A549 treated with Hydrocortisone at 1 μM for 4 hours (cell line): ENCODE results near the gene C6orf47. TPM values are rescaled to one million over a fixed set of nuclear protein-coding genes. Genes with fewer than 3 reads are reported as not detected.

Experiments used
- total RNA-seq: library from RNA; stranded (reverse); fragments of 200-300 nt; extraction: Qiagen RNA extraction; gene quantifications from 5 replicates; pipeline ENCODE4 v1.2.3, GENCODE V29; 2022

Gene C6orf47, protein sequence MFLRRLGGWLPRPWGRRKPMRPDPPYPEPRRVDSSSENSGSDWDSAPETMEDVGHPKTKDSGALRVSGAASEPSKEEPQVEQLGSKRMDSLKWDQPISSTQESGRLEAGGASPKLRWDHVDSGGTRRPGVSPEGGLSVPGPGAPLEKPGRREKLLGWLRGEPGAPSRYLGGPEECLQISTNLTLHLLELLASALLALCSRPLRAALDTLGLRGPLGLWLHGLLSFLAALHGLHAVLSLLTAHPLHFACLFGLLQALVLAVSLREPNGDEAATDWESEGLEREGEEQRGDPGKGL
- total RNA-seq = 10.1 to 14.9 TPM (median 12.4 TPM) in 5 replicates

DNA sequence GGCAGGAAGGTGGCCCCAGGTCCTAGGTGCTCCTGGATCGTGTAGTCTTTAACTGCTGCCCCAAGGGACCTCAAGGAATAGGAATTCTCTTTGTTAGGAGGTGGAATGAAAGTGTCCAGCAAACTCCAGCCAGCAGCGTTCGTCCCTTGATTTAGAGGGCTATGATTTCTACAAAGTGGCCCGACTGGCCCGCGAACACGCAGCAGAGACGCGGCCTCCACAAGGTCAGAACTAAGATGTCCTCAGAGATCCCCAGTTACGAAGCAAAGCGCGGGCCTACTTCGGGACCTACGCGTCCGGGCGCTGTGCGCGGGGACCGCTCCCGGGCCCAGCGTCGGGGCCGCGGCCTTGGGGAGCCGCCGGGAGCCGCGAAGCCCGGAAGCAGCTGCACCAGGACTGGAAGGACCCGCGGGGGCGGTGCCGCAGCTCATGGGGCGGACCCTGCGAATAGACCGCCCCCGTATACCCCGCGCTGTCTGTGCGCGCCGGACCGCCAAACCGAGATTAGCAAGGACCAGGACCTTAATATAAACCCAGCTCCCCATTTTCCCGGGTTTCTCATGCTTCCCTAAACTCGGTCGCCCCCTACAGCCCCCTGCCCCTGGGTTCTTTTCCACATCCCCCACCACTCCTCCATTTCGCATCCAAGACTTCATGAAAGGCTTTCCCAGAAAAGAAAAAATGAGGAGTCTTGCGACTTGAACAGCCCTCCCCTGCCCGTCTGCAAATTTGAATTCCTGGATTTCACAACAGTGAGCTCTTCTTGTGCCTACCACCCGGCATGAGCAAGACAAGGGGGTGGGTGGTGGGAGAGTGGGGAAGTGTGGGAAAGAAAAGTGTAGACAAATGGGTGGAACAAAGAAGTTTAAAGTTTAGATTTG is at the start of gene C6orf47:
Gene C6orf47 (minus strand): TSS at position 398 of the 881 bp plus-strand sequence. CDS start 831 bp downstream, outside the sequence.

DNA sequence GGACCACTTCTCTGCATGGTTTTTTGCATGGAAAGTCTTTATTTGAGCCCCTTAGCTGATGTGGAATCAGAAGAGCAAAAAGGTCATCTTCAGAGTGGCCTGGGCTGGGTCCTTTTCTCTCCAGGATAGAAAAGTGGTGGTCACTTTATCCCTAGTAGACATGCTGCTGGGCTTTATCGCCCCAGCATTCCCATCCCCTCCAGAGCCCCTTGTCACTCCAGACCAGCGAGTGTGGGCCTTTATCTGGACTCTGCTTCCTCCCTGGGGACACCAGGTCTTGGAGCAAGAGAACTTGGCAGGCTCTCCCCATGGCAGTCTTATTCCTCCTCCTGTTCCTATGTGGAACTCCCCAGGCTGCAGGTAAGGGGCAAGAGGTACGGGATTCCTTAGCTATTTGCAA is 46.0 kb upstream of the C6orf47 start, which contains the start of gene LY6G6F:
Gene LY6G6F (plus strand): TSS at position 268 of the 400 bp plus-strand sequence. CDS start 41 bp downstream, at position 309.

DNA sequence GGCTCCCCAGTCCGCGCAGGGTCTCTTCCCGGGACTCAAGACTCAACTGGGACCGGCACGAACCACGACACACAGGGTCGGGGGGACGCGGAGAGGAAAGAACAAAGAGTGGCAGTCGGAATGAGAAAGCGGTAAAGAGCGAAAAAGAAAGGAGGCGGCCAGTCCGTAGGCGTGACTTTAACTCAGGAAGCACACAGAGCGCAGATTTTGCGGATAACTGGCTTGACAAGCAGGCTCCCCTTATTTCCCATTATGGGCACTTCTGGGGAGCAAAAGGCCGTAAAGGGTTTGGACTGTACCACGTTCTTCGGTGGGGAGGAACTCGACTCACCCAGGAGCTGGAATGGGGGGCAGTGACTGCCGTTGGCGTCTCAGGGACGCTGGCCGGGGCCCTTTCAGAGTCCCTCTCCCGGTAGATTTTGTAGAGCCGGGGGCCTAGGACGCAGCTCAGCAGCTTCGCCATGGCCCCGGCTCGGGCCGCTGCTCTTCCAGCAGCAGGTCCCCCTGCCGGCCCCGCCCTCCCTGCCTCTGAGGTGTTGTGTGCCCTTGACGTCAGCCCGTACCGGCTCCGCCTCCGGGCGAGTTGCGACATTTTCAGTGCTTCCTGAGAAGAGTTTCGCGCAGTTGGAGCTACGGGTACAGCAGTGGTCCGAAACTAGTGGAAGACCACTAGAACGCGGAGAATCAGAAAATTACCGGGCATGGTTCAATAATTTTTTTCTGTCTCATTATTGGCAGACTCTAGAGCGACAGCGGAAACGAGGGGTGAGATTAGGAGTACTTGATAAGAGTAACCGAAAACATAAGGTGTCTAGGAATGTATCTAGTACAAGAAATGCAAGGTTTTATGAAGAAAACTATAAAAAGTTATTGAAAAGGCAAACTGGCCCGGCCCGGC is 42.5 kb upstream of the C6orf47 start, which contains the start of gene ABHD16A:
Gene ABHD16A (minus strand): TSS at position 506 of the 898 bp plus-strand sequence. CDS start 43 bp downstream, at position 463.

DNA sequence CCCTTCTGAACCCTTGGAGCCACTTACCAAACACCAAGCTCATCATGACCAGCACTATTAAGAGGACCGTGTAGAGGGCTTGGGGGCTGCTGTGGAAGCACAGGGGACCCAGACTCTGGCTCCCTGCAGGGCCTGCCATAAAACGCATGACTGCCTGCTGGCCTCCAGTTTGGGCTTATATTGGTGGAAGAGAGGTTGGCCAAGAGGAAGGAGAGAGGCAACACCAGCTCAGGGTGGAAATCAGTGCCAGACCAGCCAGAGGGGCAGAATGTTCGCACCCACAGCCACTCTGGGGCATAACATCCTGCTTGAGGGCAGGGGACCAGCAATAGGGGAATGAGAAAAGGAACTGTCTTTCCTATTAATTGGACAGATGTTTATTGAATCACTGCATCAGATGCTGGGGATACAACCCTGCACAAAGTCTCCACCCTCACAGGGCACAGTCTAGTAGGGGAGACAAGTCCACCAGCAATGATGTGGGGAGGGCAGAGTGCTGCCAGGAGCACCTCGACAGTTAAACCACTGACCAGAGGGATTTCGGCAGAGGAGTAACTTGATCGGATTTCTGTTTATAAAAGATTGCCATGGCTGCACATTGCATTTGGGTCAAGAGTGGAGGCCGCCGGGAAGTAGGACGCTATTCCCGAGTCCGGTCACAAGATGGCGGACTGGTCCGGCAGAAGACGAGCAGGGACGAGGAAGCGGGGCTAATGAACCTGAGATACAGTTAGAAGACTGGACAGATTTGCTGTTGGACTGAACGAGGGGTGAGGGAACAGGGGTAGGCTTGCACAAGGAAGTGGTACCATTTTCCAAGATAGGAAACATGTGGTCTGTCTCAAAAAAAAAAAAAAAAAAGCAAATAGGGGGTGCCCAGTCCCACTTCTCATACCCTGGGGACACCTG is 19.9 kb upstream of the C6orf47 start, which contains the start of gene LY6G5C:
Gene LY6G5C (minus strand): TSS at position 842 of the 909 bp plus-strand sequence. CDS start 694 bp downstream, at position 148.

DNA sequence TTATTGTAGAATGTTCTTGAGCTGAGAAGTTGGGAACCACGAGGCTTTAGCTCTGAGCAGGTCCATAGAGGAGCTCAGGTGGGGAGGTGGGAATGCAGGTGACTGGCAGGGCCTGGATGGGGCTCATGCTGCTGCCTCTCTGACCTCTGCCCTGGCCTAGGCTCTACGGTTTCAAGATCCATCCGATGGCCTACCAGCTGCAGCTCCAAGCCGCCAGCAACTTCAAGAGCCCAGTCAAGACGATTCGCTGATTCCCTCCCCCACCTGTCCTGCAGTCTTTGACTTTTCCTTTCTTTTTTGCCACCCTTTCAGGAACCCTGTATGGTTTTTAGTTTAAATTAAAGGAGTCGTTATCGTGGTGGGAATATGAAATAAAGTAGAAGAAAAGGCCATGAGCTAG is 9.1 kb upstream of the C6orf47 start, which contains the start of gene LY6G5B:
Gene LY6G5B (plus strand): TSS at position 301 of the 400 bp plus-strand sequence. CDS start 975 bp downstream, outside the sequence.

DNA sequence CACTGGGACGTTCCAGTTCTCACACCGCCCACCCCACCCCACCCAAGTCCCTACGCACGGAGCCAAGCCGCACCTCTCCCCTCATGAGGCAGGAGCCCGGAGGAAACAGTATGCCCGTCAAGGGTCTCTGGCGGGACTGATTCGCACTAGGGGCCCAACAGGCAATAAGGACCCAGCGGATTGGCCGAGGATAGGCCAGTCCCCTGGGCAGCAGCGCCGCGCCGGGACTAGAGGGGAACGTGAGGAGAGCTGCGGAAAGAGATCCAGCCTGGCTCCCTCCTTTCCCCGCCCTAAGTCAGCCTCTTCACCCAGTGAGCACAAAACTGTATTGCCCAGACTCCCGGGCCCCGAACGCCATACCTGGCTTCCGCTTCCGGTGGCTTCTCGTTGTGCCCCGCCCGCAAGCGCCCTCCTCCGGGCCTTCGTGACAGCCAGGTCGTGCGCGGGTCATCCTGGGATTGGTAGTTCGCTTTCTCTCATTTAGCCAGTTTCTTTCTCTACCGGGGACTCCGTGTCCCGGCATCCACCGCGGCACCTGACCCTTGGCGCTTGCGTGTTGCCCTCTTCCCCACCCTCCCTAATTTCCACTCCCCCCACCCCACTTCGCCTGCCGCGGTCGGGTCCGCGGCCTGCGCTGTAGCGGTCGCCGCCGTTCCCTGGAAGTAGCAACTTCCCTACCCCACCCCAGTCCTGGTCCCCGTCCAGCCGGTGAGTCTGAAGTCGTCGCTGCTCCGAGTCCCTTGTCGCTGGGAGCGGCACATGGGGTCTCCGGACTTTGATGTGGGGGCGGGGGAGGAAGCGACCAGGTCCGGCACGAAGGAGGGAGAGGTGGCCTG is 5.1 kb upstream of the C6orf47 start, which contains the start of gene CSNK2B:
Gene CSNK2B (plus strand): TSS at position 580 of the 836 bp plus-strand sequence. CDS start 752 bp downstream, outside the sequence.

DNA sequence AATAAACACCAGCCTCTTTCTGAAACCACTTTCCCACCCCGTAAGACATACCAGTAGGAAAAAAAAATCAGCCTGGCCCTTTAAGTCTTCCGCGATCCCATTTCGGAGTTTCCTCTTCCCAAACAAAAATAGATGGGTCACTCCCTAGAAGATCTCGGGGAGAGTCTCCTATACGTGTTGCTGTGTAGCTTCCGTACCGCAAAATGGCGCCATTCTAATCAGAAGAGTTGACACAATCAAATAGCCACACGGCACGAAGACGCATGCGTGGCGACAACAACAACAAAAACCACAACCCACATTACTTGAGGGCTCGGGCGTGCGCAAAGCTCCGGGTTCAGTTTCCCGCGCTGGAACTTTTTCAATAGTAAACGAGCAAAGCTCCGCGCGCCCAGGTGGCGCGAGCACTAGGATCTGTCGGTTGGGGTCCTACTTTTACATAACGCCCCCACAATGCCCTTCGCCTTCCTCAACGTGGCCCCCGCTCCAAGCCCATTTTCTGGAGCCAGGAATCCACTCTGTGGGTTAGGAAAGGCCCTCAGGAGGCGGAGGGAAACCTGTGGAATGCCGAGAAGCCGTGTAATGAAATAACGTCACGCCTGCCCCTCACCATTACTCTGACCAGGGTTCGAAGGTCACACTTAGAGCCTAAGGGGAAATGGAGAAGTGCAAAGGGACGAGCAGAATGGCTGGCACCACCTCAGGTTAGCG is 4.4 kb upstream of the C6orf47 start, which contains the start of gene GPANK1:
Gene GPANK1 (minus strand): TSS at position 208 of the 711 bp plus-strand sequence. CDS start 519 bp downstream, outside the sequence.

DNA sequence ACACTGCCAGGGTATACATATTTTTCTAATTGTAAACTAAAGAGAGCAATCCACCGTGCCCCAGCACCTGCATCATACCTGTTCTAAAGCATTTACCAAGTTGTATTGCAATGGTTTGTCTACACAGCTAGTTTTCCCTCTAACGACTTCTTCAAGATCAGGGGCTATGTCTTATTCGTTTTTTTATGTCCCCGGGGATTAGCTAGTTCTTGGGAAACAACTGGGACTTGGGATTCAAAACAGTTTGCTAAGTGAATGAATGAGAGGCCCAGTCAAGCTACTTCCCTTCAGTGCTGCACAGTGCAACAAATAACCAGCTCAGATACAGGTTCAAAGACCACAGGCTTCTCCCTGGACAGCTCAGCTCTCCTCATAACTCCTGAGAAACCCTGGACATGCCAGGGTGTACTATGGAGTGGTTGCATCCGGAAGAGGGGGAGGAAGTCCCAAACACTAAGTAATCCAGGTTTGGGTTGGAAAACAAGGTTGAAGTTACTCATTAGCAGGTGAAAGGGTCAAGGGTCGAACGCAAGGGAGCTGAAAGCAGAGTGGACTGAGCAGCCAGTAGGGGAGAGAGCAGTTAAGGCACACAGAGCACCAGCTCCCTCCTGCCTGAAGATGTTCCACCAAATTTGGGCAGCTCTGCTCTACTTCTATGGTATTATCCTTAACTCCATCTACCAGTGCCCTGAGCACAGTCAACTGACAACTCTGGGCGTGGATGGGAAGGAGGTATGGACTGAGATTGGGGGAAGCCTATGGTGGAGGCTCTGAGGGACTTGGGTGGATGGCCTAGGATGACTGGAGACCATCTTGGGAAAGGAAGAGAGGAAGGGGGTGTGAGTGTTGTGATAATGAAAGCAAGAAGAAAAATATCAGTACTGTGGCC is 5.0 kb downstream of the C6orf47 start, which contains the start of gene APOM:
Gene APOM (plus strand): TSS at position 546 of the 889 bp plus-strand sequence. CDS start 73 bp downstream, at position 619.

DNA sequence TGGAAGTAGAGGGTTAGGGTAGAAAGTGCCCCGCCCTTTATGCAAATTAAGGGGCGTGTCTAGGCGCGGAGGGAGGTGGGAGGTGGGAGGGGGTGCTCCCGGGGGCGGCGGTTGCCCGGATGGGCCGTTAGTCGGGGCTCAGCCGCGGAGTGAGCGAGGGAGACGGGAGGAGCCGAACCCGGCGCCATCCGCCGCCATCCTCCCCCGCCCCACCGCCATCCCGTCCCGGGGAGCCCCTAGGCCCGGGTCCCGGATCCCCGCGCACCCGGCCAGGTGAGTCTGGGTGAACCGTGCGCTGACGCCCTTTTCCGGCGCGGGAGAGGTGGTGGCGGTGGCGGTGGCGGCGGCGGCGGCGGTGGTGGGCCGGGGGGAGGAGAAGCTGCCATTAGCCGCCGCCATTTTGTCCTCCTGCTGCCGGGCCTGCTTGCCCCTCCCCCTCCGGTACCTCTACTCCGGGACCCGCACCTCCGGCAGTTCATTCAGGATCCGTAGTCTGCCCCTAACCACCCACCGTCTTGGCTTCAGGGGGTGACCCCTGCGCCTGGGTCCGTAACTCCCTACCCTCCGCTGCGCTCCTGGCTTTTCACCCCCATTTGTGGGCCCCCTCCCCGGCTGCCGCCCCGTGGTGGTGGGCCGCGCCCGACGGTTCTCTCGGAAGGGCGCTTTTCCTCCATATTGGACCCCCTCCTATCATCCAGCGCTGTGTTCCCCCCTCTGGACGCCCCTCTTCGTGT is 39.8 kb downstream of the C6orf47 start, which contains the start of gene PRRC2A:
Gene PRRC2A (plus strand): TSS at position 130 of the 734 bp plus-strand sequence. CDS start 2,075 bp downstream, outside the sequence.

DNA sequence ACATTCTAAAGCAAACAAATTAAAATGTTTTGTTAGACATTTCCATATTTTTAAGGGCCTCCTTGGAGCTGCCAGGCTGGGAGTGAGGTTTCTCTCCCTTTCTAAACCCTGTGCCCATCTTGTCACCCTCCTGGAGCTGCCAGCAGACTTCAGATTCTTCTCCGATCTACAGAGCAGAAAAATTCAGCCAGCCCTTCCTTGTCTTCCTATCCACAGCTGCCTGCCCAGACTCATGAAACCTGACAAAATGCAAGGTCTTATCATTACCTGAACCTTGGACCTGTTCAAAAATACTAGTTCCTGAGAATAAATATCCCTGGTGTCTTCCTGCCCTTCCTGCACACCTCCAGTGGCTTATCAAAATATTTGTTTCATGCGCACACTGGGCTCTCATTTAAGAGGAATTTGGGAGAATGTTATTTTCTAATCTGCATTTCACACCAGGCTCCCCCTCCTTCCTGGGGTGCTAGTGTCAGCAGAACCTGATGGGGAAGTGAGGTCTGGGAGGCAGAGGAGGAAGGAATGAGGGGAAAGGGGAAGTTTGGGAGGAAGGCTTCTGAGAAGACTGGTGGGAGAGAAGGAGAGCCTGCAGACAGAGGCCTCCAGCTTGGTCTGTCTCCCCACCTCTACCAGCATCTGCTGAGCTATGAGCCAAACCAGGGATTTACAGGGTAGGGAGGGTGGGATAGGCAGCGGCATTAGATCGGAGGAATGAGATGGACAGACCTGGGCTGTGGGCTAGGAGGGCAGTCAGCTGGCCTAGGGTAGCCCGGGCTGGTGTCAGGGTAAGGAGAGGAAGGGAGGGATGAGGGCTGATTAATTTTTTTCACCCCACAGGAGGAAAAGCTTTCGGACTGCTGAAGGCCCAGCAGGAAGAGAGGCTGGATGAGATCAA is 45.6 kb downstream of the C6orf47 start, which contains the start of gene AIF1:
Gene AIF1 (plus strand): TSS at position 551 of the 895 bp plus-strand sequence. CDS start 96 bp downstream, at position 647.

Other genes starting within 250 kb of the C6orf47 start
- 6.1 to 7.7 TPM (median 7.3 TPM) in 5 replicates for gene MICB, start 162.6 kb downstream of the C6orf47 start, total RNA-seq
- not detected in 5 replicates for gene MCCD1, start 131.8 kb downstream of the C6orf47 start, total RNA-seq
- gene DDX39B, start 118.8 kb downstream of the C6orf47 start, total RNA-seq = 331 to 435 TPM (median 353 TPM) in 5 replicates
- gene ATP6V1G2, start 114.2 kb downstream of the C6orf47 start, total RNA-seq = 0.46 to 0.93 TPM (median 0.67 TPM) in 5 replicates
- 9.7 to 12.5 TPM (median 11.6 TPM) in 5 replicates for gene NFKBIL1, start 113.2 kb downstream of the C6orf47 start, total RNA-seq
- gene LTA, start 88.5 kb downstream of the C6orf47 start, total RNA-seq = 0.07 to 0.31 TPM (median 0.13 TPM) in 3 of 5 replicates, not detected in the others
- gene TNF, start 85.2 kb downstream of the C6orf47 start, total RNA-seq = 0.08 to 0.12 TPM in 2 of 5 replicates, not detected in the others
- 0.29 to 0.47 TPM (median 0.38 TPM) in 5 replicates for gene LTB, start 78.4 kb downstream of the C6orf47 start, total RNA-seq
- gene LST1, start 74.5 kb downstream of the C6orf47 start, total RNA-seq = 0.37 TPM in 1 of 5 replicates, not detected in the others
- not detected in 5 replicates for gene NCR3, start 67.8 kb downstream of the C6orf47 start, total RNA-seq
- not detected in 5 replicates for gene AIF1, start 45.5 kb downstream of the C6orf47 start, total RNA-seq
- gene PRRC2A, start 40.1 kb downstream of the C6orf47 start, total RNA-seq = 76.6 to 89.9 TPM (median 84.4 TPM) in 5 replicates
- 129 to 143 TPM (median 133 TPM) in 5 replicates for gene BAG6, start 8.1 kb downstream of the C6orf47 start, total RNA-seq
- gene APOM, start 4.9 kb downstream of the C6orf47 start, total RNA-seq = 2.9 to 3.8 TPM (median 3.4 TPM) in 5 replicates
- 9.3 to 11.4 TPM (median 11.1 TPM) in 5 replicates for gene GPANK1, start 4.2 kb upstream of the C6orf47 start, total RNA-seq
- gene CSNK2B, start 5.3 kb upstream of the C6orf47 start, total RNA-seq = 154 to 183 TPM (median 177 TPM) in 5 replicates
- 3.4 to 4.7 TPM (median 3.9 TPM) in 5 replicates for gene LY6G5B, start 9.2 kb upstream of the C6orf47 start, total RNA-seq
- gene LY6G5C, start 20.3 kb upstream of the C6orf47 start, total RNA-seq = 0.75 to 2.1 TPM (median 1.5 TPM) in 5 replicates
- 15.0 to 19.1 TPM (median 17.0 TPM) in 5 replicates for gene ABHD16A, start 42.5 kb upstream of the C6orf47 start, total RNA-seq
- gene LY6G6F, start 46.1 kb upstream of the C6orf47 start, total RNA-seq = not detected in 5 replicates
- not detected in 5 replicates for gene LY6G6D, start 54.6 kb upstream of the C6orf47 start, total RNA-seq
- 0.13 to 0.18 TPM in 2 of 5 replicates, not detected in the others for gene LY6G6C, start 61.0 kb upstream of the C6orf47 start, total RNA-seq
- not detected in 5 replicates for gene MPIG6B, start 62.6 kb upstream of the C6orf47 start, total RNA-seq
- 25.9 to 32.1 TPM (median 29.2 TPM) in 5 replicates for gene DDAH2, start 68.5 kb upstream of the C6orf47 start, total RNA-seq
- 475 to 491 TPM (median 481 TPM) in 5 replicates for gene CLIC1, start 75.8 kb upstream of the C6orf47 start, total RNA-seq
- gene MSH5, start 79.2 kb upstream of the C6orf47 start, total RNA-seq = 10.7 to 15.7 TPM (median 13.4 TPM) in 5 replicates
- gene SAPCD1, start 101.9 kb upstream of the C6orf47 start, total RNA-seq = 2.6 to 4.9 TPM (median 3.2 TPM) in 5 replicates
- 1.1 to 1.7 TPM (median 1.5 TPM) in 5 replicates for gene VWA7, start 116.5 kb upstream of the C6orf47 start, total RNA-seq
- gene VARS1, start 135.0 kb upstream of the C6orf47 start, total RNA-seq = 52.1 to 61.7 TPM (median 54.3 TPM) in 5 replicates
- gene LSM2, start 146.2 kb upstream of the C6orf47 start, total RNA-seq = 42.7 to 66.2 TPM (median 59.0 TPM) in 5 replicates
- 1.2 to 2.0 TPM (median 1.6 TPM) in 5 replicates for gene HSPA1L, start 154.5 kb upstream of the C6orf47 start, total RNA-seq
- 162 to 234 TPM (median 205 TPM) in 5 replicates for gene HSPA1A, start 154.8 kb upstream of the C6orf47 start, total RNA-seq
- 110 to 176 TPM (median 161 TPM) in 5 replicates for gene HSPA1B, start 167.0 kb upstream of the C6orf47 start, total RNA-seq
- gene NEU1, start 202.0 kb upstream of the C6orf47 start, total RNA-seq = 25.7 to 32.9 TPM (median 26.4 TPM) in 5 replicates
- gene SLC44A4, start 218.2 kb upstream of the C6orf47 start, total RNA-seq = 0.03 to 0.14 TPM (median 0.06 TPM) in 4 of 5 replicates, not detected in the other
- gene EHMT2, start 236.9 kb upstream of the C6orf47 start, total RNA-seq = 25.1 to 29.7 TPM (median 26.0 TPM) in 5 replicates
- gene ZBTB12, start 241.3 kb upstream of the C6orf47 start, total RNA-seq = 3.3 to 4.2 TPM (median 3.9 TPM) in 5 replicates